GM23248 (cell line): ENCODE results near the gene NISCH.

Experiments used
- EZH2 ChIP-seq: fragments of 200-600 bp; sonication (generic); IDR thresholded peaks from 2 replicates; pipeline ENCODE4 v1.6.1; 2018; ENCODE audit warnings: antibody characterized with exemption, mild to moderate bottlenecking; ENCODE audit not compliant: insufficient read depth, poor library complexity, severe bottlenecking
- EZH2phosphoT487 ChIP-seq: fragments of 200-600 bp; sonication (generic); IDR thresholded peaks from 2 replicates; pipeline ENCODE4 v1.6.1; 2018; ENCODE audit warnings: antibody characterized with exemption, moderate library complexity, mild to moderate bottlenecking, low read depth; ENCODE audit not compliant: insufficient read depth

DNA sequence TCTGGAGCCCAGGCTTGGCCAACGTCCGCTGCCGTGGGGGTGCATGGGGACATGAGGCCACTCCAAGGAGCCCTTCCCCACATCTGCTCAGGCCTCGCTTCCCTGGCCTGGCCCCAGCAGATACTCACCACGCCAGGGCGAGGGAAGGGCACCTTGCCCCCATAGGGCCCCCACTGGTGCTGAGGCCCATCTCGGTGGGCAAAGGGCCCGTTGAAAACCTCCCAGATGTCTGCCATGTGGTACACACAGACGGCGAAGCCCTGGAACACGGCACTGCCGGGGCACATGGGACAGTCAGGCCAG lies 15.2 kb upstream of the NISCH start:
- no peak for TF ChIP-seq EZH2
- no peak for TF ChIP-seq EZH2phosphoT487
